Fibroblast of the aortic adventitia (primary cell): ENCODE results near the gene CSNK1G1. TPM values are rescaled to one million over a fixed set of nuclear protein-coding genes. Genes with fewer than 3 reads are reported as not detected.

Experiments used
- DNase-seq: peaks from one replicate; pipeline ENCODE4 v3.0.0-alpha.2; 2010; ENCODE audit warnings: low read depth
- H3K4me3 ChIP-seq: 2 replicates; pipeline ENCODE4 v1.5.1; 2011; ENCODE audit warnings: low read depth, mild to moderate bottlenecking, control low read depth, low read length, moderate library complexity
- CTCF ChIP-seq: IDR thresholded peaks from 2 replicates; pipeline ENCODE4 v1.5.1; 2011; ENCODE audit warnings: mild to moderate bottlenecking, low read length, control low read depth, inconsistent platforms; ENCODE audit not compliant: insufficient read depth
- total RNA-seq: library from RNA; depleted of rRNA; stranded (reverse); fragments of >200 nt; gene quantifications from 2 replicates; pipeline ENCODE4 v1.2.3, GENCODE V29; 2012; ENCODE audit warnings: low replicate concordance

CSNK1G1 gene
- total RNA-seq, 1 donor = 22.0 TPM

- H3K4me3 ChIP-seq = no peak overlapping the region
- DNase-seq = no peak
- TF ChIP-seq CTCF = no peak
These were observed 13.2 kb upstream of the CSNK1G1 start for GRCh38 chr15:64369078-64369607.

- TF ChIP-seq CTCF = no peak
- no peak overlapping the region for H3K4me3 ChIP-seq
- DNase-seq = no peak
These were observed 5.3 kb upstream of the CSNK1G1 start for GRCh38 chr15:64361259-64361658.

GRCh38 chr15:64356710-64357040 is 702 bp upstream of the CSNK1G1 start:
- DNase-seq = no peak
- no peak for TF ChIP-seq CTCF
- peak overlapping the region; percentile 95 for H3K4me3 ChIP-seq

GRCh38 chr15:64355348-64355943 is 527 bp downstream of the CSNK1G1 start:
- H3K4me3 ChIP-seq = peak overlapping the region; percentile 95
- TF ChIP-seq CTCF = no peak
- no peak for DNase-seq

- no peak for TF ChIP-seq CTCF
- H3K4me3 ChIP-seq = peak overlapping the region; percentile 95
- DNase-seq = no peak
These were observed 1.2 kb downstream of the CSNK1G1 start for GRCh38 chr15:64354688-64355344.

- no peak overlapping the region for H3K4me3 ChIP-seq
These were observed 4.7 kb downstream of the CSNK1G1 start for GRCh38 chr15:64351265-64351664.

More at GRCh38 chr15:64351265-64351664, 4.7 kb downstream of the CSNK1G1 start:
- TF ChIP-seq CTCF = no peak
- peak; percentile 25 for DNase-seq
